Keratinocyte (primary cell): ENCODE results near the gene PLEK. TPM values are rescaled to one million over a fixed set of nuclear protein-coding genes. Genes with fewer than 3 reads are reported as not detected.

ENCODE experiments used
- DNase-seq: peaks from one replicate; pipeline ENCODE4 v3.0.0-alpha.2; 2011; ENCODE audit warnings: low read depth, missing footprints, low spot score
- FAIRE-seq: peaks from 2 replicates; lab custom pipeline; 2011; peaks lifted over from hg19 to GRCh38; lab: Jason Lieb, UNC
- H2AFZ ChIP-seq: 2 replicates; pipeline ENCODE4 v1.6.0; 2012; ENCODE audit warnings: low read length, control low read depth, inconsistent platforms; ENCODE audit not compliant: control insufficient read depth
- H3K27ac ChIP-seq: 2 replicates; pipeline ENCODE4 v1.5.1; 2011; ENCODE audit warnings: low read length; ENCODE audit not compliant: control insufficient read depth, insufficient read depth
- H3K27me3 ChIP-seq: 3 replicates; pipeline ENCODE4 v1.6.0; 2011; ENCODE audit warnings: low read length; ENCODE audit not compliant: control insufficient read depth, insufficient read depth; ENCODE audit errors: extremely low read depth
- H3K36me3 ChIP-seq, 2 experiments: 2 replicates in 1 of 2; 3 replicates in 1 of 2; pipeline ENCODE4 v1.5.1; 2011; ENCODE audit warnings: low read length in 2 of 2, mild to moderate bottlenecking in 1 of 2; ENCODE audit not compliant: control insufficient read depth in 2 of 2, insufficient read depth in 2 of 2; ENCODE audit errors: extremely low read depth in 1 of 2
- H3K4me1 ChIP-seq: 3 replicates; pipeline ENCODE4 v1.5.1; 2011; ENCODE audit warnings: low read length; ENCODE audit not compliant: control insufficient read depth, insufficient read depth; ENCODE audit errors: extremely low read depth
- H3K4me2 ChIP-seq: 3 replicates; pipeline ENCODE4 v1.6.0; 2011; ENCODE audit warnings: low read depth, low read length; ENCODE audit not compliant: control insufficient read depth, insufficient read depth; ENCODE audit errors: extremely low read depth
- H3K4me3 ChIP-seq, 3 experiments: fragments of 200-600 bp in 1 of 3; sonication (generic) in 1 of 3; 2 replicates in 2 of 3; 3 replicates in 1 of 3; pipeline ENCODE4 v1.5.1; 2011 to 2016; ENCODE audit warnings: low read length in 3 of 3, mild to moderate bottlenecking in 3 of 3, control low read depth in 2 of 3, inconsistent platforms in 1 of 3, low read depth in 1 of 3, mixed read lengths in 1 of 3, mixed run types in 1 of 3, moderate library complexity in 1 of 3; ENCODE audit not compliant: control insufficient read depth in 2 of 3, insufficient read depth in 2 of 3; ENCODE audit errors: extremely low read depth in 1 of 3
- H3K79me2 ChIP-seq: 2 replicates; pipeline ENCODE4 v1.6.0; 2012; ENCODE audit warnings: low read length; ENCODE audit not compliant: control insufficient read depth, insufficient read depth
- H3K9ac ChIP-seq: 3 replicates; pipeline ENCODE4 v1.6.0; 2011; ENCODE audit warnings: low read length; ENCODE audit not compliant: control insufficient read depth, insufficient read depth; ENCODE audit errors: extremely low read depth
- H3K9me1 ChIP-seq: 3 replicates; pipeline ENCODE4 v1.6.0; 2011; ENCODE audit warnings: low read length; ENCODE audit not compliant: control insufficient read depth, insufficient read depth; ENCODE audit errors: extremely low read depth
- H3K9me3 ChIP-seq: 2 replicates; pipeline ENCODE4 v1.5.1; 2012; ENCODE audit warnings: low read depth, low read length; ENCODE audit not compliant: control insufficient read depth
- H4K20me1 ChIP-seq: 3 replicates; pipeline ENCODE4 v1.6.0; 2011; ENCODE audit warnings: low read length; ENCODE audit not compliant: control insufficient read depth, insufficient read depth; ENCODE audit errors: extremely low read depth
- EZH2 ChIP-seq: IDR thresholded peaks from one replicate; pipeline ENCODE4 v1.6.1; 2012; ENCODE audit warnings: inconsistent platforms, mild to moderate bottlenecking, low read length, moderate library complexity
- dilution Hi-C: fragments of 300-500 bp; cut with MboI; formaldehyde crosslinking; loops from one replicate; pipeline ENCODE4 v1.7.0; 2020; ENCODE audit warnings: low sequenced_read_pairs; ENCODE audit not compliant: extremely low pct_ligation_motif_present
- polyA plus RNA-seq, 5 experiments: library from polyadenylated mRNA; depleted of rRNA in 3 of 5; stranded (reverse) in 3 of 5; stranded (forward) in 1 of 5; unstranded in 1 of 5; fragments of >200 nt; gene quantifications; 1 replicate in 1 of 5; 2 replicates in 3 of 5; 3 replicates in 1 of 5; pipeline versions ENCODE4 v1.2.1 to v1.2.3, GENCODE V29; 2011 to 2012; ENCODE audit warnings: missing spikeins in 2 of 5, low read depth in 1 of 5, low replicate concordance in 1 of 5
- TF ChIP-seq, protein P1 (sequence below), 3 experiments: IDR thresholded peaks in 1 of 3; conservative IDR thresholded peaks in 1 of 3; optimal IDR thresholded peaks in 1 of 3; 2 replicates in 2 of 3; 3 replicates in 1 of 3; pipeline versions ENCODE3 to v1.5.1; 2011; ENCODE audit warnings: low read length in 3 of 3, mild to moderate bottlenecking in 3 of 3, moderate library complexity in 2 of 3, control low read depth in 1 of 3, inconsistent platforms in 1 of 3; ENCODE audit not compliant: insufficient read depth in 2 of 3; ENCODE audit errors: extremely low read depth in 1 of 3

PLEK gene
- polyA plus RNA-seq, 1 donor (not counting 4 experiments of a cell fraction or from before 2014, with no cell fraction given): 0.04 TPM

DNA sequence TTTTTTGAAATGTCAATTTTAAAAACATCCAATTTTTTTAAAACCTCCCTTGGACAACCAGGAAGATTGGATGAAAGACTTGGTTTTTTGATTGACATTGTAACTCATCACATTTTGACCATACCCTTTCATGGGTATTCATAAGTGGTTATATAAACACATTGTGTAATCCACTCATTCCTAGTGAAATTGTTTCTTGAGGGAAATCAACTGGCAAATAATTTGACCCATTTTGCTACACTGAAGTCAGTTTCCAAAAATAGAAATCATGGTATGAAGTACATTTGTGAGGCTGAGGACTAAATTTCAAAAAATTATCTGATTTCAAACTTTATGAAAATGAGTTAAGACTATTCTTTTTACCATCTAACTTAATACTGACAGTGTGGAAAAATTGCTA is 70.5 kb downstream of the PLEK start:
- no peak overlapping the region for H3K4me3 ChIP-seq
- no peaks in the 10 kb centered on the region for H3K4me1 ChIP-seq
- H2AFZ ChIP-seq: no peak overlapping the region
- no peak for TF ChIP-seq EZH2
- TF ChIP-seq, protein P1, sequence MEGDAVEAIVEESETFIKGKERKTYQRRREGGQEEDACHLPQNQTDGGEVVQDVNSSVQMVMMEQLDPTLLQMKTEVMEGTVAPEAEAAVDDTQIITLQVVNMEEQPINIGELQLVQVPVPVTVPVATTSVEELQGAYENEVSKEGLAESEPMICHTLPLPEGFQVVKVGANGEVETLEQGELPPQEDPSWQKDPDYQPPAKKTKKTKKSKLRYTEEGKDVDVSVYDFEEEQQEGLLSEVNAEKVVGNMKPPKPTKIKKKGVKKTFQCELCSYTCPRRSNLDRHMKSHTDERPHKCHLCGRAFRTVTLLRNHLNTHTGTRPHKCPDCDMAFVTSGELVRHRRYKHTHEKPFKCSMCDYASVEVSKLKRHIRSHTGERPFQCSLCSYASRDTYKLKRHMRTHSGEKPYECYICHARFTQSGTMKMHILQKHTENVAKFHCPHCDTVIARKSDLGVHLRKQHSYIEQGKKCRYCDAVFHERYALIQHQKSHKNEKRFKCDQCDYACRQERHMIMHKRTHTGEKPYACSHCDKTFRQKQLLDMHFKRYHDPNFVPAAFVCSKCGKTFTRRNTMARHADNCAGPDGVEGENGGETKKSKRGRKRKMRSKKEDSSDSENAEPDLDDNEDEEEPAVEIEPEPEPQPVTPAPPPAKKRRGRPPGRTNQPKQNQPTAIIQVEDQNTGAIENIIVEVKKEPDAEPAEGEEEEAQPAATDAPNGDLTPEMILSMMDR (optimal IDR thresholded peaks at IDR 0.05 in 1 of 3, IDR thresholded peaks at IDR 0.05 in 1 of 3, conservative IDR thresholded peaks at IDR 0.05 in 1 of 3; ENCODE audit: extremely low read depth in 1 of 3, insufficient read depth in 2 of 3, low read length in 3 of 3): no peak
- no peak for DNase-seq
- no peak overlapping the region for H3K9ac ChIP-seq
- no peaks in the 10 kb centered on the region for H3K9me1 ChIP-seq
- no peak overlapping the region for H3K4me2 ChIP-seq
- dilution Hi-C loops: no loop called here
- no peak overlapping the region for H3K27ac ChIP-seq
- H3K9me3 ChIP-seq: no peaks in the 10 kb centered on the region
- H4K20me1 ChIP-seq: no peaks in the 10 kb centered on the region
- no peak for FAIRE-seq
- H3K36me3 ChIP-seq: no peaks in the 10 kb centered on the region
- H3K79me2 ChIP-seq: no peaks in the 10 kb centered on the region
- H3K27me3 ChIP-seq: no peaks in the 10 kb centered on the region

DNA sequence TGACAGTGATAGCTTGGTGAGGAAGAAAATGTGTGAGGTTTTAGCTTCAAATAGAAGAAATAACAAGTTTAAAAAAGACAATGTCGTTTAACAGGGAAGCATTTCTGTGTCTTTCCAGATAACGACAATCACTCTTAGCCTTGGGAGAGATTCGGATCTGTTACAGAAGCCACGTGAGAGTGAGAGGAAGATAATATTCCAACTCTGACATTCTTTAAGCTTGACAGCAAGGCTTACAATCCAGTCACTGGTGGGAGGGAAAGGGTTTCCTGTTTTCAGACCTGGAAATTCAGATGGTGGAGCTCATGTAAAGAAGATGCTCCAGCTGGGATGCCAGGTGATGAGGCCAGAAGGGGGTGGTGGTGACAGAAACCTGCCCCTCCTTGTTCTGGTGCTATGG is 71.2 kb downstream of the PLEK start:
- dilution Hi-C loops: no loop called here
- no peaks in the 10 kb centered on the region for H3K9me3 ChIP-seq
- TF ChIP-seq EZH2: no peak
- TF ChIP-seq, protein P1 (optimal IDR thresholded peaks at IDR 0.05 in 1 of 3, IDR thresholded peaks at IDR 0.05 in 1 of 3, conservative IDR thresholded peaks at IDR 0.05 in 1 of 3; ENCODE audit: extremely low read depth in 1 of 3, insufficient read depth in 2 of 3, low read length in 3 of 3): no peak
- H3K79me2 ChIP-seq: no peaks in the 10 kb centered on the region
- H3K9ac ChIP-seq: no peak overlapping the region
- FAIRE-seq: no peak
- H2AFZ ChIP-seq: no peak overlapping the region
- no peaks in the 10 kb centered on the region for H3K4me1 ChIP-seq
- no peak for DNase-seq
- no peaks in the 10 kb centered on the region for H3K36me3 ChIP-seq
- no peak overlapping the region for H3K4me3 ChIP-seq
- no peak overlapping the region for H3K4me2 ChIP-seq
- no peak overlapping the region for H3K27ac ChIP-seq
- no peaks in the 10 kb centered on the region for H3K9me1 ChIP-seq
- no peaks in the 10 kb centered on the region for H4K20me1 ChIP-seq
- no peaks in the 10 kb centered on the region for H3K27me3 ChIP-seq
